OCI-LY1 (cell line): ENCODE results near the gene DIP2C.
A peak's percentile ranks its signal among the peaks of the same experiment; 100 is the strongest.

Experiments
- H2AFZ ChIP-seq: fragments of 200-600 bp; sonication (generic), shearing (Covaris generic); 2 replicates; pipeline ENCODE4 v1.6.0; 2014; ENCODE audit warnings: antibody characterized with exemption, mild to moderate bottlenecking, low read length
- H3F3A ChIP-seq: fragments of 200-600 bp; sonication (generic), shearing (Covaris generic); 2 replicates; pipeline ENCODE4 v1.6.0; 2014; ENCODE audit warnings: mild to moderate bottlenecking, antibody characterized with exemption, low read length, moderate library complexity; ENCODE audit not compliant: insufficient read depth
- H3K27ac ChIP-seq: fragments of 200-600 bp; sonication (generic); 2 replicates; pipeline ENCODE4 v1.5.1; 2014; ENCODE audit warnings: low read length, mixed run types, mild to moderate bottlenecking, low read depth; ENCODE audit not compliant: poor library complexity, severe bottlenecking
- H3K27me3 ChIP-seq: fragments of 200-600 bp; sonication (generic); 2 replicates; pipeline ENCODE4 v1.6.0; 2014; ENCODE audit warnings: antibody characterized with exemption, mild to moderate bottlenecking, low read length, moderate library complexity; ENCODE audit not compliant: insufficient read depth
- H3K36me3 ChIP-seq: fragments of 200-600 bp; sonication (generic); 2 replicates; pipeline ENCODE4 v1.6.1; 2014; ENCODE audit warnings: mild to moderate bottlenecking, antibody characterized with exemption, low read length, moderate library complexity, mixed read lengths; ENCODE audit not compliant: insufficient read depth
- H3K4me1 ChIP-seq: fragments of 200-600 bp; sonication (generic); 2 replicates; pipeline ENCODE4 v1.5.1; 2014; ENCODE audit warnings: mild to moderate bottlenecking, low read length, moderate library complexity; ENCODE audit not compliant: insufficient read depth, severe bottlenecking
- H3K4me2 ChIP-seq: fragments of 200-600 bp; sonication (generic), shearing (Covaris generic); 2 replicates; pipeline ENCODE4 v1.6.1; 2014; ENCODE audit warnings: low read length
- H3K4me3 ChIP-seq: fragments of 200-600 bp; sonication (generic); 2 replicates; pipeline ENCODE4 v1.5.1; 2014; ENCODE audit warnings: low read length, low read depth, mild to moderate bottlenecking, mixed read lengths; ENCODE audit not compliant: poor library complexity, severe bottlenecking
- H3K79me2 ChIP-seq: fragments of 200-600 bp; shearing (Covaris generic); 2 replicates; pipeline ENCODE4 v1.6.1; 2016; ENCODE audit warnings: mixed run types, low read length, mixed read lengths; ENCODE audit not compliant: insufficient read depth
- H3K9ac ChIP-seq: fragments of 200-600 bp; sonication (generic), shearing (Covaris generic); 2 replicates; pipeline ENCODE4 v1.6.1; 2014; ENCODE audit warnings: mild to moderate bottlenecking, low read length, mixed read lengths
- H3K9me2 ChIP-seq: fragments of 200-600 bp; sonication (generic), shearing (Covaris generic); 2 replicates; pipeline ENCODE4 v1.6.1; 2014; ENCODE audit warnings: low read depth, mild to moderate bottlenecking, low read length, mixed read lengths
- H3K9me3 ChIP-seq: fragments of 200-600 bp; shearing (Covaris generic); 2 replicates; pipeline ENCODE4 v1.6.1; 2014; ENCODE audit warnings: low read length, mixed read lengths
- H4K20me1 ChIP-seq: fragments of 200-600 bp; sonication (generic), shearing (Covaris generic); 2 replicates; pipeline ENCODE4 v1.6.0; 2016; ENCODE audit warnings: mild to moderate bottlenecking, low read length; ENCODE audit not compliant: insufficient read depth
- EZH2 ChIP-seq: fragments of 200-600 bp; sonication (generic), shearing (Covaris generic); IDR thresholded peaks from 2 replicates; pipeline ENCODE4 v1.8.0; 2017; ENCODE audit warnings: borderline replicate concordance, mixed run types, mild to moderate bottlenecking, antibody characterized with exemption, low read length, moderate library complexity, mixed read lengths
- TF ChIP-seq, protein P1 (sequence below): fragments of 200-600 bp; sonication (generic), shearing (Covaris generic); IDR thresholded peaks from 2 replicates; pipeline ENCODE4 v1.5.1; 2017; ENCODE audit warnings: mild to moderate bottlenecking, antibody characterized with exemption, low read length, moderate library complexity, mixed read lengths

The DIP2C gene

GRCh38 chr10:326350-326749 is 363.1 kb downstream of the DIP2C start:
- H3F3A ChIP-seq, result 0 out of 2 replicates have a peak, but pooled peaks cover 8% of the 10 kb centered on the region
- H3K27ac ChIP-seq, result peak overlapping the region; percentile 99
- no peak overlapping the region for H2AFZ ChIP-seq
- H3K9me2 ChIP-seq, result no peaks in the 10 kb centered on the region
- H3K4me2 ChIP-seq, result peak overlapping the region; percentile 17; the same call in 1 of the 2 replicates
- peaks cover 81% of the 10 kb centered on the region for H3K4me1 ChIP-seq
- H4K20me1 ChIP-seq, result no peaks in the 10 kb centered on the region
- TF ChIP-seq, protein P1, sequence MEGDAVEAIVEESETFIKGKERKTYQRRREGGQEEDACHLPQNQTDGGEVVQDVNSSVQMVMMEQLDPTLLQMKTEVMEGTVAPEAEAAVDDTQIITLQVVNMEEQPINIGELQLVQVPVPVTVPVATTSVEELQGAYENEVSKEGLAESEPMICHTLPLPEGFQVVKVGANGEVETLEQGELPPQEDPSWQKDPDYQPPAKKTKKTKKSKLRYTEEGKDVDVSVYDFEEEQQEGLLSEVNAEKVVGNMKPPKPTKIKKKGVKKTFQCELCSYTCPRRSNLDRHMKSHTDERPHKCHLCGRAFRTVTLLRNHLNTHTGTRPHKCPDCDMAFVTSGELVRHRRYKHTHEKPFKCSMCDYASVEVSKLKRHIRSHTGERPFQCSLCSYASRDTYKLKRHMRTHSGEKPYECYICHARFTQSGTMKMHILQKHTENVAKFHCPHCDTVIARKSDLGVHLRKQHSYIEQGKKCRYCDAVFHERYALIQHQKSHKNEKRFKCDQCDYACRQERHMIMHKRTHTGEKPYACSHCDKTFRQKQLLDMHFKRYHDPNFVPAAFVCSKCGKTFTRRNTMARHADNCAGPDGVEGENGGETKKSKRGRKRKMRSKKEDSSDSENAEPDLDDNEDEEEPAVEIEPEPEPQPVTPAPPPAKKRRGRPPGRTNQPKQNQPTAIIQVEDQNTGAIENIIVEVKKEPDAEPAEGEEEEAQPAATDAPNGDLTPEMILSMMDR, result no peak
- TF ChIP-seq EZH2, result no peak
- H3K9me3 ChIP-seq, result no peaks in the 10 kb centered on the region
- H3K27me3 ChIP-seq, result no peaks in the 10 kb centered on the region
- no peak overlapping the region for H3K4me3 ChIP-seq
- no peaks in the 10 kb centered on the region for H3K79me2 ChIP-seq
- peaks cover 31% of the 10 kb centered on the region for H3K36me3 ChIP-seq
- H3K9ac ChIP-seq, result peak overlapping the region; percentile 52; the same call in 1 of the 2 replicates

DNA sequence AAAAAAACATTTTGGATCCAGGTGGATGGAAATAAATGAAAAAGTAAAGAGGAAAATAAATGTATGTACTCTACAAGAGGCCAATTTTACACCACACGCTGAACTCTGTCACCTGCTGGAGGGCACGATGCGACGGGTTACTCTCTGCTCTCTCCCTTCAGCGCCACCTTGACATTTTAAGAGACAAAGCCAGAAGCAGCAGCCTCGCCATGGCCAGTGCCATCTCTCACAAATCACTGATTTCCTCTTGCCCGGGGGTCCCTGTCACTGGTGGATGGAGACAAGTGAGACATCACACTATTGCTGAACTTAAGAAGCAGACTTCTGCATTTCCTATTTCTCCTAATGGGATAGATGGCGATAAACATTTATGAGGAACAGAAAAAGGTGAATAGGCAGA is 364.2 kb downstream of the DIP2C start:
- 0 out of 2 replicates have a peak, but pooled peaks cover 8% of the 10 kb centered on the region for H3F3A ChIP-seq
- no peak overlapping the region for H2AFZ ChIP-seq
- H3K4me2 ChIP-seq, result peak overlapping the region; percentile 21; the same call in 1 of the 2 replicates
- H3K36me3 ChIP-seq, result peaks cover 41% of the 10 kb centered on the region
- TF ChIP-seq EZH2, result no peak
- TF ChIP-seq, protein P1, result peak; percentile 22; the same call in 1 of the 2 replicates
- H3K9me2 ChIP-seq, result no peaks in the 10 kb centered on the region
- H3K4me3 ChIP-seq, result no peak overlapping the region
- H3K9me3 ChIP-seq, result no peaks in the 10 kb centered on the region
- no peaks in the 10 kb centered on the region for H3K27me3 ChIP-seq
- peak overlapping the region; percentile 43 for H3K9ac ChIP-seq
- H3K4me1 ChIP-seq, result peaks cover 70% of the 10 kb centered on the region
- H3K79me2 ChIP-seq, result no peaks in the 10 kb centered on the region
- no peaks in the 10 kb centered on the region for H4K20me1 ChIP-seq
- peak overlapping the region; percentile 99 for H3K27ac ChIP-seq

- peaks cover 10% of the 10 kb centered on the region; the same call in 1 of the 2 replicates for H3F3A ChIP-seq
- H2AFZ ChIP-seq, result no peak overlapping the region
- H3K4me2 ChIP-seq, result peak overlapping the region; percentile 34; the same call in 1 of the 2 replicates
- H3K9ac ChIP-seq, result peak overlapping the region; percentile 43
- H3K36me3 ChIP-seq, result peaks cover 48% of the 10 kb centered on the region
- TF ChIP-seq, protein P1, result no peak
- no peak for TF ChIP-seq EZH2
- peaks cover 68% of the 10 kb centered on the region for H3K4me1 ChIP-seq
- no peaks in the 10 kb centered on the region for H3K9me2 ChIP-seq
- H3K27ac ChIP-seq, result peak overlapping the region; percentile 99
- H4K20me1 ChIP-seq, result no peaks in the 10 kb centered on the region
- no peaks in the 10 kb centered on the region for H3K27me3 ChIP-seq
- H3K4me3 ChIP-seq, result peak overlapping the region; percentile 4
- no peaks in the 10 kb centered on the region for H3K9me3 ChIP-seq
- H3K79me2 ChIP-seq, result no peaks in the 10 kb centered on the region
Observed at GRCh38 chr10:324593-324992, 364.9 kb downstream of the DIP2C start.
